K562 (cell line): ENCODE measurements around the gene PRKD1. TPM values are rescaled to one million over a fixed set of nuclear protein-coding genes. Genes with fewer than 3 reads are reported as not detected.

Source experiments
- ATAC-seq: fragments of 200-7000 bp; cut with Tn5 transposase; 3 replicates; pipeline ENCODE4 v1.9.1; 2020; ENCODE audit warnings: moderate library complexity
- BruUV-seq: library from RNA; stranded (reverse); fragments of 400-500 nt; replicated peaks from 2 replicates; lab custom pipeline; 2021; lab: Mats Ljungman, UMichigan
- CTCF ChIA-PET: fragments of 300-600 bp; formaldehyde crosslinking; extraction: SDS; loops from one replicate; lab custom pipeline; 2021; ENCODE audit warnings: low intra/inter-chr PET ratio; lab: Yijun Ruan, JAX
- POLR2A ChIA-PET: fragments of 300-600, 350-650 bp; sonication (Branson Sonifier 250); formaldehyde crosslinking; extraction: SDS; loops from one replicate; lab custom pipeline; 2021; ENCODE audit warnings: antibody characterized with exemption, inconsistent platforms; lab: Yijun Ruan, JAX
- DNase-seq, 4 experiments: peaks; one replicate each; pipeline versions ENCODE4 v3.0.0 to v3.0.0-alpha.2; 2011 to 2018; ENCODE audit warnings: low spot score in 3 of 4, mixed read lengths in 3 of 4; ENCODE audit errors: extremely low read depth in 1 of 4
- FAIRE-seq: peaks from 2 replicates; lab custom pipeline; 2011; peaks lifted over from hg19 to GRCh38; lab: Jason Lieb, UNC
- H2AFZ ChIP-seq: 2 replicates; pipeline ENCODE4 v1.6.0; 2011; ENCODE audit warnings: low read depth, low read length, control low read depth, inconsistent platforms
- H3K27ac ChIP-seq: fragments of 200-600 bp; 3 replicates; pipeline ENCODE4 v1.8.0; 2011; ENCODE audit warnings: low read depth, mild to moderate bottlenecking, control low read depth, inconsistent platforms, low read length, moderate library complexity, mixed read lengths; ENCODE audit errors: extremely low read depth
- H3K27me3 ChIP-seq, 2 experiments: fragments of 300-600 bp in 1 of 2; 2 replicates in 1 of 2; 3 replicates in 1 of 2; pipeline versions ENCODE4 v1.6.0 to v1.8.0; 2011; ENCODE audit warnings: inconsistent platforms in 2 of 2, low read length in 2 of 2, mild to moderate bottlenecking in 1 of 2, mixed read lengths in 1 of 2, moderate library complexity in 1 of 2; ENCODE audit not compliant: control insufficient read depth in 2 of 2, insufficient read depth in 2 of 2
- H3K36me3 ChIP-seq: fragments of 300-600 bp; 3 replicates; pipeline ENCODE4 v1.8.0; 2011; ENCODE audit warnings: mild to moderate bottlenecking, low read length, inconsistent platforms; ENCODE audit not compliant: control insufficient read depth, insufficient read depth
- H3K4me1 ChIP-seq, 2 experiments: fragments of 200-600 bp in 1 of 2; replicated peaks in 1 of 2; 2 replicates in 1 of 2; 3 replicates in 1 of 2; pipeline versions ENCODE4 v1.5.1 to v1.8.0; 2011; ENCODE audit warnings: inconsistent platforms in 2 of 2, low read length in 2 of 2, mild to moderate bottlenecking in 1 of 2, mixed read lengths in 1 of 2, moderate library complexity in 1 of 2; ENCODE audit not compliant: control insufficient read depth in 2 of 2, insufficient read depth in 2 of 2
- H3K4me2 ChIP-seq: 2 replicates; pipeline ENCODE4 v1.6.1; 2011; ENCODE audit warnings: low read length, control low read depth, inconsistent platforms, mixed read lengths; ENCODE audit not compliant: insufficient read depth
- H3K4me3 ChIP-seq: fragments of 200-600 bp; sonication (generic), shearing (Covaris generic); 2 replicates; pipeline ENCODE4 v1.5.1; 2016; ENCODE audit warnings: control low read depth, inconsistent platforms
- H3K79me2 ChIP-seq: fragments of 200-600 bp; 3 replicates; pipeline ENCODE4 v1.8.0; 2011; ENCODE audit warnings: low read length, inconsistent platforms; ENCODE audit not compliant: control insufficient read depth, insufficient read depth
- H3K9ac ChIP-seq, 2 experiments: 2 replicates each; pipeline versions ENCODE4 v1.6.0 to v1.6.1; 2011; ENCODE audit warnings: low read depth in 2 of 2, low read length in 2 of 2, control low read depth in 1 of 2, inconsistent platforms in 1 of 2, mild to moderate bottlenecking in 1 of 2, mixed read lengths in 1 of 2; ENCODE audit not compliant: insufficient read depth in 1 of 2
- H3K9me1 ChIP-seq: one replicate; pipeline ENCODE4 v1.6.0; 2011; ENCODE audit warnings: inconsistent platforms, mild to moderate bottlenecking, low read length, moderate library complexity; ENCODE audit not compliant: control insufficient read depth, insufficient read depth
- H3K9me3 ChIP-seq: replicated peaks from 2 replicates; pipeline ENCODE4 v1.5.1; 2011; ENCODE audit warnings: low read depth, low read length, inconsistent platforms; ENCODE audit not compliant: control insufficient read depth, insufficient read depth
- H4K20me1 ChIP-seq: replicated peaks from 2 replicates; pipeline ENCODE4 v1.6.1; 2011; ENCODE audit warnings: low read length, inconsistent platforms, mixed read lengths; ENCODE audit not compliant: control insufficient read depth, insufficient read depth
- DACH1 ChIP-seq: fragments of 450-650 bp; IDR thresholded peaks from 2 replicates; pipeline ENCODE4 v1.6.1; 2018; ENCODE audit not compliant: partially characterized antibody
- MAFG ChIP-seq: fragments of 450-650 bp; conservative IDR thresholded peaks from 2 replicates; pipeline ENCODE4 v1.6.1; 2016; ENCODE audit warnings: missing genetic modification characterization, missing compliant biosample characterization
- RB1 ChIP-seq: fragments of 450-650 bp; IDR thresholded peaks from 2 replicates; pipeline ENCODE4 v1.6.1; 2017; ENCODE audit warnings: low read depth, mild to moderate bottlenecking
- RBBP5 ChIP-seq: fragments of 200-600 bp; sonication (generic); IDR thresholded peaks from 2 replicates; pipeline ENCODE4 v1.6.1; 2012; ENCODE audit warnings: borderline replicate concordance, mild to moderate bottlenecking, low read length, control low read depth, inconsistent platforms; ENCODE audit not compliant: insufficient read depth, poor library complexity, severe bottlenecking
- RFX7 ChIP-seq: fragments of 250-450 bp; sonication (Bioruptor Pico); IDR thresholded peaks from 2 replicates; pipeline ENCODE4 v1.5.1; 2021; ENCODE audit warnings: mild to moderate bottlenecking
- ZBTB9 ChIP-seq: fragments of 450-650 bp; formaldehyde crosslinking; IDR thresholded peaks from 2 replicates; pipeline ENCODE4 v1.4.0; 2020; ENCODE audit warnings: mild to moderate bottlenecking, moderate library complexity
- ZNF316 ChIP-seq: fragments of 450-650 bp; IDR thresholded peaks from 2 replicates; pipeline ENCODE4 v1.6.1; 2016
- ZNF445 ChIP-seq: fragments of 250-450 bp; sonication (Bioruptor Pico); IDR thresholded peaks from 2 replicates; pipeline ENCODE4 v1.4.0; 2020; ENCODE audit warnings: low read depth, mild to moderate bottlenecking, moderate library complexity
- WGBS: fragments of 100-300 bp; shearing (Covaris generic); methylation state at CpG from one replicate; pipeline ENCODE4 v1.1.6; 2016; ENCODE audit warnings: low coverage, mixed read lengths; ENCODE audit not compliant: insufficient coverage; ENCODE audit errors: missing lambda C conversion rate; 5-methylcytosine and 5-hydroxymethylcytosine counted together
- in situ Hi-C: fragments of 300-500 bp; cut with MboI; formaldehyde crosslinking; loops from 4 replicates; pipeline ENCODE4 v1.15.0; 2018; ENCODE audit warnings: inconsistent platforms, mixed read lengths
- intact Hi-C: fragments of 100-400 bp; cut with micrococcal nuclease; formaldehyde crosslinking; loops from 2 replicates; pipeline ENCODE4 v1.14.2; 2022
- polyA plus RNA-seq, 8 experiments: library from polyadenylated mRNA; depleted of rRNA in 4 of 8; stranded (reverse) in 5 of 8; unstranded in 3 of 8; fragments of >200 nt; fragmentation: Nextera tagmentation in 2 of 8; fragmentation: Illumina TruSeq in 1 of 8; extraction: Ambion mirVana in 2 of 8; extraction: Trizol in 1 of 8; gene quantifications; 2 replicates each; pipeline versions ENCODE4 v1.2.1 to v1.2.3, GENCODE V29; 2011 to 2014; ENCODE audit warnings: inconsistent platforms in 1 of 8, missing spikeins in 1 of 8
- total RNA-seq, 7 experiments: library from RNA; depleted of rRNA in 6 of 7; stranded (reverse); fragments of >200 nt in 6 of 7; fragmentation: Illumina TruSeq in 2 of 7; extraction: Trizol in 2 of 7; gene quantifications; 2 replicates each; pipeline versions ENCODE4 v1.2.1 to v1.2.3, GENCODE V29; 2011 to 2021; ENCODE audit warnings: low replicate concordance in 1 of 7
- TF ChIP-seq, protein P1 (sequence below): fragments of 250-450 bp; sonication (Bioruptor Pico); IDR thresholded peaks from 2 replicates; pipeline ENCODE4 v1.8.0; 2022; ENCODE audit warnings: inconsistent platforms
- TF ChIP-seq, protein P2 (sequence below): fragments of 450-650 bp; IDR thresholded peaks from 2 replicates; pipeline ENCODE4 v1.6.1; 2017; ENCODE audit warnings: antibody characterized with exemption
- TF ChIP-seq, protein P3 (sequence below): sonication (generic); formaldehyde crosslinking; IDR thresholded peaks from 2 replicates; pipeline ENCODE4 v1.8.0; 2023; ENCODE audit warnings: mild to moderate bottlenecking, missing genetic modification reagents

PRKD1 gene
- total and polyA plus RNA-seq, 9 of the 15 experiments (the other 6 are each of a cell fraction or from before 2014, with no cell fraction given): 0.04 to 0.25 (median 0.13) TPM; not detected in 1

- Histone ChIP-seq H3K9me3 (no peaks in the 10 kb centered on the region), H3K4me2 (no peak overlapping the region), H3K36me3 (no peaks in the 10 kb centered on the region), H3K27me3 (no peaks in the 10 kb centered on the region), H3K79me2 (no peaks in the 10 kb centered on the region), H3K27ac (no peak overlapping the region), H2AFZ (no peak overlapping the region), H3K4me3 (no peak overlapping the region), H3K9ac (no peak overlapping the region), H3K9me1 (no peaks in the 10 kb centered on the region), H3K4me1 (no peaks in the 10 kb centered on the region), H4K20me1 (no peaks in the 10 kb centered on the region)
- no TSS peak for BruUV-seq
- intact Hi-C loops (no loop called here), in situ Hi-C loops (no loop called here)
- WGBS: 13% methylated on average over 1 of the region's 1 CpG
- ChIA-PET POLR2A (no interaction called here), CTCF (no interaction called here)
- ATAC-seq: no peak
- no peak for DNase-seq
- TF ChIP-seq RB1 (no peak), RFX7 (CRISPR knock-in tag) (no peak), ZNF445 (no peak), MAFG (0 out of 2 replicates have a peak, but pooled peaks have one; percentile 29), ZNF316 (peak; percentile 41)
- no peak for FAIRE-seq
Observed at GRCh38 chr14:29706700-29707099, 220.9 kb downstream of the PRKD1 start.

DNA sequence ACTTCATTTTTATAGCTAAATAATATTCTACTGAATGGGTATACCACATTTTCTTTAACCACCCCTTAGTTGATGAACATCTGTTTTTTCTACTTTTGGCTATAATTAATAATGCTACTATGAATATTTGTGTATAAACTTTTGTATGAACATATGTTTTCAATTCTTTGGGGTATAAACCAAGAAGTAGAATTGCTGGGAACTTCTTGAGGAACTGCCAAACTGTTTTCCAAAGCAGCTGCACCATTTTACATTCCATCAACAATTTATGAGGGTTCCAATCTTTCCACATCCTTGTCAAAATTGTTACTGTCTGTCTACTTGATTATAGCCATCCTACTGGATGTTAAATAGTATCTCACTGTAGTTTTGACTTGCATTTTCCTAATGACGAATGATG lies 221.8 kb downstream of the PRKD1 start:
- ChIA-PET CTCF (no interaction called here), POLR2A (no interaction called here)
- H4K20me1 ChIP-seq: no peaks in the 10 kb centered on the region
- ATAC-seq (no peak), FAIRE-seq (no peak), DNase-seq (no peak)
- no peaks in the 10 kb centered on the region for H3K27me3 ChIP-seq
- WGBS: 27% methylated on average over 1 of the region's 1 CpG
- H3K4me2 ChIP-seq: no peak overlapping the region
- no peaks in the 10 kb centered on the region for H3K4me1 ChIP-seq
- no peak overlapping the region for H3K27ac ChIP-seq
- intact Hi-C loops: no loop called here
- no peaks in the 10 kb centered on the region for H3K79me2 ChIP-seq
- H3K36me3 ChIP-seq: no peaks in the 10 kb centered on the region
- H3K9ac ChIP-seq: no peak overlapping the region
- no peak overlapping the region for H3K4me3 ChIP-seq
- H3K9me3 ChIP-seq: no peaks in the 10 kb centered on the region
- in situ Hi-C loops: no loop called here
- no peak overlapping the region for H2AFZ ChIP-seq
- no TSS peak for BruUV-seq
- no peaks in the 10 kb centered on the region for H3K9me1 ChIP-seq
- TF ChIP-seq, protein P1, sequence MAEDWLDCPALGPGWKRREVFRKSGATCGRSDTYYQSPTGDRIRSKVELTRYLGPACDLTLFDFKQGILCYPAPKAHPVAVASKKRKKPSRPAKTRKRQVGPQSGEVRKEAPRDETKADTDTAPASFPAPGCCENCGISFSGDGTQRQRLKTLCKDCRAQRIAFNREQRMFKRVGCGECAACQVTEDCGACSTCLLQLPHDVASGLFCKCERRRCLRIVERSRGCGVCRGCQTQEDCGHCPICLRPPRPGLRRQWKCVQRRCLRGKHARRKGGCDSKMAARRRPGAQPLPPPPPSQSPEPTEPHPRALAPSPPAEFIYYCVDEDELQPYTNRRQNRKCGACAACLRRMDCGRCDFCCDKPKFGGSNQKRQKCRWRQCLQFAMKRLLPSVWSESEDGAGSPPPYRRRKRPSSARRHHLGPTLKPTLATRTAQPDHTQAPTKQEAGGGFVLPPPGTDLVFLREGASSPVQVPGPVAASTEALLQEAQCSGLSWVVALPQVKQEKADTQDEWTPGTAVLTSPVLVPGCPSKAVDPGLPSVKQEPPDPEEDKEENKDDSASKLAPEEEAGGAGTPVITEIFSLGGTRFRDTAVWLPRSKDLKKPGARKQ (CRISPR knock-in tag): no peak
- TF ChIP-seq, protein P2, sequence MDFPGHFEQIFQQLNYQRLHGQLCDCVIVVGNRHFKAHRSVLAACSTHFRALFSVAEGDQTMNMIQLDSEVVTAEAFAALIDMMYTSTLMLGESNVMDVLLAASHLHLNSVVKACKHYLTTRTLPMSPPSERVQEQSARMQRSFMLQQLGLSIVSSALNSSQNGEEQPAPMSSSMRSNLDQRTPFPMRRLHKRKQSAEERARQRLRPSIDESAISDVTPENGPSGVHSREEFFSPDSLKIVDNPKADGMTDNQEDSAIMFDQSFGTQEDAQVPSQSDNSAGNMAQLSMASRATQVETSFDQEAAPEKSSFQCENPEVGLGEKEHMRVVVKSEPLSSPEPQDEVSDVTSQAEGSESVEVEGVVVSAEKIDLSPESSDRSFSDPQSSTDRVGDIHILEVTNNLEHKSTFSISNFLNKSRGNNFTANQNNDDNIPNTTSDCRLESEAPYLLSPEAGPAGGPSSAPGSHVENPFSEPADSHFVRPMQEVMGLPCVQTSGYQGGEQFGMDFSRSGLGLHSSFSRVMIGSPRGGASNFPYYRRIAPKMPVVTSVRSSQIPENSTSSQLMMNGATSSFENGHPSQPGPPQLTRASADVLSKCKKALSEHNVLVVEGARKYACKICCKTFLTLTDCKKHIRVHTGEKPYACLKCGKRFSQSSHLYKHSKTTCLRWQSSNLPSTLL: no peak
- TF ChIP-seq RBBP5 (no peak), ZBTB9 (CRISPR knock-in tag) (no peak), DACH1 (no peak)
- TF ChIP-seq, protein P3, sequence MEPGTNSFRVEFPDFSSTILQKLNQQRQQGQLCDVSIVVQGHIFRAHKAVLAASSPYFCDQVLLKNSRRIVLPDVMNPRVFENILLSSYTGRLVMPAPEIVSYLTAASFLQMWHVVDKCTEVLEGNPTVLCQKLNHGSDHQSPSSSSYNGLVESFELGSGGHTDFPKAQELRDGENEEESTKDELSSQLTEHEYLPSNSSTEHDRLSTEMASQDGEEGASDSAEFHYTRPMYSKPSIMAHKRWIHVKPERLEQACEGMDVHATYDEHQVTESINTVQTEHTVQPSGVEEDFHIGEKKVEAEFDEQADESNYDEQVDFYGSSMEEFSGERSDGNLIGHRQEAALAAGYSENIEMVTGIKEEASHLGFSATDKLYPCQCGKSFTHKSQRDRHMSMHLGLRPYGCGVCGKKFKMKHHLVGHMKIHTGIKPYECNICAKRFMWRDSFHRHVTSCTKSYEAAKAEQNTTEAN (CRISPR knock-in tag): no peak
